Cardiac fibroblast (primary cell): Measurements from ENCODE around the gene PLA2G5.

ENCODE experiments used
- DNase-seq, 2 donors: peaks; one replicate each; pipeline versions ENCODE4 v3.0.0 to v3.0.0-alpha.2; 2010; ENCODE audit warnings: low read depth in 2 of 2
- H3K4me3 ChIP-seq, 2 donors: replicated peaks in 1 of 2; 1 replicate in 1 of 2; 2 replicates in 1 of 2; pipeline ENCODE4 v1.5.1; 2011; ENCODE audit warnings: low read depth in 2 of 2, low read length in 2 of 2, mild to moderate bottlenecking in 2 of 2, moderate library complexity in 1 of 2
- CTCF ChIP-seq: IDR thresholded peaks from one replicate; pipeline ENCODE4 v1.5.1; 2011; ENCODE audit warnings: low read depth, mild to moderate bottlenecking, low read length, inconsistent platforms

The PLA2G5 gene

GRCh38 chr1:20079661-20080305 is 9.8 kb downstream of the PLA2G5 start:
- no peak for TF ChIP-seq CTCF
- no peak overlapping the region for H3K4me3 ChIP-seq
- no peak for DNase-seq

- H3K4me3 ChIP-seq, result no peak overlapping the region
- DNase-seq, result no peak
- no peak for TF ChIP-seq CTCF
Measured at GRCh38 chr1:20080441-20081352, 10.7 kb downstream of the PLA2G5 start.

DNA sequence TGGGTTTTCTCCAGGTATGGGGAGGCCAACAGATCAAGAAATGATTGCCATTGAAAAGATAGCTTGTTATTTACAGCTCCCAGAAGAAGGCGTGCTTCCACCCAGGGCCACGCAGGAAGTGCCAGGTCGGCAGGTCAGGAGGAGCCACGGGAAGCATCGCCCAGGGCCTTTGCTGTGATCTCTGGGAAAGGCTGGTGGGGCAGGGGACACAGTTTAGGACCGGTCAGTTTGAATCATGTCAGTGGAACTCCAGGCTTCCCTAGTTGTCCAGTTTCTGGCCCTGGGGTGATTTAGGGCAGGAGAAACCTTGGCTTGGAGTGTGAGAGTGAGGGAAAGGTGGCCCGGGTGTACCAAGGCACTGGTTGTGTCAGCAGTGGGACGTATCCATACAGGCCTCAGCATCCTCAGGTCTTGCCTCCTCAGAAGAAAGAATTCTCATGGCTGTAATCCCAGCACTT is 11.4 kb downstream of the PLA2G5 start:
- no peak for DNase-seq
- no peak for TF ChIP-seq CTCF
- H3K4me3 ChIP-seq, result no peak overlapping the region

GRCh38 chr1:20082772-20083171 is 12.8 kb downstream of the PLA2G5 start:
- TF ChIP-seq CTCF, result no peak
- DNase-seq, result no peak
- no peak overlapping the region for H3K4me3 ChIP-seq

DNA sequence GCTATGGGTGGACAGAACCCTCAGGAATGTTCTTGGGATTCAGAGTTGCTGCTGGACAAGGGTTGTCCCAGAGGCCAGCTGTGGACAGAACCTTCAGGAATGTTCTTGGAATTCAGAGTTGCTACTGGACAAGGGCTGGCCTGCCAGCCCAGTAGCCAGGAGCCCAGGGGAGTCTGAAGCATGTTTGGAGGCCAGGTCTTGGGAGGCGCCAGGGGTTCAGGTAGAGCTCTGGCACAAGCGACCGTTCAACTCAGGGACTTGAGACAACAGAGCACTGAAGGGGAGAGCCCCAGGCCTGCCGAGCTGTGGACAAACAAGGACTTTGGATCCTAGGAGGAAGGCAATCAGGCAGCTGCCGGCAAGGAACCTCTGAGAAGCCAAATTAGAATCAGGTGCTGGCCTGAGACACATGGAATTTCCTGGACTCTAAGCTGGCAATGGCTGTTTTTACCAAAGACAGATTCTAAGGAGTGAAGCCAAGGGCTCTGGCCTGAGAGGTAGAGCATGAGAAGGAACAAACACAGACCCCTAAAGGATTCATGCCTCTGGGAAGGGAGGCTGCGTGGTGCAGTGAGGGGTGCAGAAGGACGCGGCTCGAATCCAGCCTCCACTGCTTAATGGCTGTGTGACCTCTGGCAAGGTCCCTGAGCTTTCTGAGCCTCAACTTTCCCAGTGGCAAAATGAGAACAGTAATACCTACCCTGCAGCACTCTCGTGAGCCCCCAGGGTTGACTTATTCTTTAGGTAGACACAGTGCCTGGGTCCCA is 13.4 kb downstream of the PLA2G5 start:
- TF ChIP-seq CTCF, result no peak
- no peak overlapping the region for H3K4me3 ChIP-seq
- no peak for DNase-seq

GRCh38 chr1:20086800-20087199 is 16.8 kb downstream of the PLA2G5 start:
- TF ChIP-seq CTCF, result no peak
- DNase-seq, result no peak
- no peak overlapping the region for H3K4me3 ChIP-seq
